Small intestine (tissue), 7 donors: ENCODE measurements around the gene DRICH1. TPM values are rescaled to one million over a fixed set of nuclear protein-coding genes. Genes with fewer than 3 reads are reported as not detected.

Experiments
- DNase-seq, 2 donors: peaks; one replicate each; pipeline versions ENCODE4 v3.0.0 to v3.0.0-alpha.2; 2013
- FAIRE-seq: peaks from 2 replicates; lab custom pipeline; 2012; peaks lifted over from hg19 to GRCh38; lab: Jason Lieb, UNC
- H3K27ac ChIP-seq, 3 donors: one replicate each; pipeline ENCODE4 v1.5.1; 2013; ENCODE audit warnings: low read length in 2 of 3, mild to moderate bottlenecking in 2 of 3, control low read depth in 1 of 3, inconsistent platforms in 1 of 3, low read depth in 1 of 3, moderate library complexity in 1 of 3
- H3K27me3 ChIP-seq, 3 donors: one replicate each; pipeline ENCODE4 v1.6.1; 2013; ENCODE audit warnings: low read length in 3 of 3, inconsistent platforms in 1 of 3; ENCODE audit not compliant: control insufficient read depth in 3 of 3, insufficient read depth in 3 of 3
- H3K36me3 ChIP-seq, 3 donors: one replicate each; pipeline ENCODE4 v1.6.1; 2013; ENCODE audit warnings: low read length in 3 of 3, inconsistent platforms in 1 of 3, low read depth in 1 of 3, mild to moderate bottlenecking in 1 of 3, moderate library complexity in 1 of 3; ENCODE audit not compliant: control insufficient read depth in 3 of 3, insufficient read depth in 2 of 3
- H3K4me1 ChIP-seq, 3 donors: one replicate each; pipeline ENCODE4 v1.6.1; 2013; ENCODE audit warnings: low read length in 2 of 3, inconsistent platforms in 1 of 3, low read depth in 1 of 3, mild to moderate bottlenecking in 1 of 3, moderate library complexity in 1 of 3; ENCODE audit not compliant: control insufficient read depth in 3 of 3, insufficient read depth in 2 of 3
- H3K4me3 ChIP-seq, 3 donors: one replicate each; pipeline ENCODE4 v1.5.1; 2013; ENCODE audit warnings: low read length in 3 of 3, control low read depth in 1 of 3, inconsistent platforms in 1 of 3, low read depth in 1 of 3, mild to moderate bottlenecking in 1 of 3, moderate library complexity in 1 of 3
- H3K9me3 ChIP-seq, 2 donors: one replicate each; pipeline ENCODE4 v1.6.1; 2013; ENCODE audit warnings: low read depth in 1 of 2, low read length in 1 of 2; ENCODE audit not compliant: control insufficient read depth in 2 of 2, insufficient read depth in 1 of 2
- WGBS, 3 donors: extraction: QIAGEN DNeasy Blood & Tissue Kit; methylation state at CpG; one replicate each; pipeline ENCODE4 v1.1.7; 2013; 5-methylcytosine and 5-hydroxymethylcytosine counted together
- polyA plus RNA-seq, 4 donors: library from polyadenylated mRNA; stranded (reverse) in 3 of 4; unstranded in 1 of 4; fragments of 200-250 nt in 3 of 4; fragments of 120-200 nt in 1 of 4; gene quantifications; one replicate each; pipeline versions ENCODE4 v1.2.1 to v1.2.3, GENCODE V29; 2013
- donor health status: healthy with polysubstance abuse.
- donor health status: control.
- donor health status: control.
- donor health status: Bipolar disorder and iron deficiency.
- donor health status: healthy.

Gene DRICH1
- polyA plus RNA-seq, 4 donors, result 0.30 to 1.8 (median 0.97) TPM

- WGBS, 3 donors, result 36 to 64% (median 47%) methylated on average over 7 of the region's 7 CpGs
- DNase-seq (peak; percentile 32 to 68), FAIRE-seq (no peak)
- Histone ChIP-seq H3K27me3 (no peaks in the 10 kb centered on the region), H3K27ac (no peak overlapping the region), H3K4me1 (peaks cover 0 to 7% (median 0%) of the 10 kb centered on the region in 3 donors), H3K4me3 (no peak overlapping the region), H3K36me3 (no peaks in the 10 kb centered on the region), H3K9me3 (no peaks in the 10 kb centered on the region)
Observed at GRCh38 chr22:23613193-23613972, 18.7 kb downstream of the DRICH1 start.

GRCh38 chr22:23609983-23610781 is 21.9 kb downstream of the DRICH1 start:
- Histone ChIP-seq H3K27ac (no peak overlapping the region), H3K27me3 (no peaks in the 10 kb centered on the region), H3K9me3 (no peaks in the 10 kb centered on the region), H3K4me3 (no peak overlapping the region), H3K4me1 (peaks cover 0 to 7% (median 0%) of the 10 kb centered on the region in 3 donors), H3K36me3 (no peaks in the 10 kb centered on the region)
- no peak for DNase-seq
- FAIRE-seq, result no peak
- 80 to 91% (median 80%) methylated on average over 12 of the region's 12 CpGs for WGBS, 3 donors

GRCh38 chr22:23608583-23608982 is 23.5 kb downstream of the DRICH1 start:
- 66 to 87% (median 87%) methylated on average over 6 of the region's 6 CpGs for WGBS, 3 donors
- Histone ChIP-seq H3K4me1 (peaks cover 0 to 16% (median 0%) of the 10 kb centered on the region in 3 donors), H3K4me3 (no peak overlapping the region), H3K27me3 (no peaks in the 10 kb centered on the region), H3K27ac (no peak overlapping the region), H3K9me3 (no peaks in the 10 kb centered on the region), H3K36me3 (no peaks in the 10 kb centered on the region)
- DNase-seq (no peak), FAIRE-seq (no peak)

- Histone ChIP-seq H3K36me3 (no peaks in the 10 kb centered on the region), H3K4me3 (no peak overlapping the region), H3K27ac (no peak overlapping the region), H3K4me1 (peaks cover 0 to 9% (median 0%) of the 10 kb centered on the region in 3 donors), H3K9me3 (no peaks in the 10 kb centered on the region), H3K27me3 (no peaks in the 10 kb centered on the region)
- 84 to 89% (median 86%) methylated on average over 19 to 20 of the region's 20 CpGs for WGBS, 3 donors
- DNase-seq (no peak), FAIRE-seq (no peak)
Observed at GRCh38 chr22:23606204-23607131, 25.7 kb downstream of the DRICH1 start.

GRCh38 chr22:23604939-23605712 is 27.0 kb downstream of the DRICH1 start:
- Histone ChIP-seq H3K27me3 (no peaks in the 10 kb centered on the region), H3K4me3 (no peak overlapping the region), H3K4me1 (peaks cover 0 to 9% (median 0%) of the 10 kb centered on the region in 3 donors), H3K9me3 (no peaks in the 10 kb centered on the region), H3K27ac (no peak overlapping the region), H3K36me3 (no peaks in the 10 kb centered on the region)
- DNase-seq (peak in 1 of 2 donors; percentile 44), FAIRE-seq (no peak)
- 46 to 70% (median 60%) methylated on average over 7 to 8 of the region's 8 CpGs for WGBS, 3 donors

GRCh38 chr22:23603266-23603665 is 28.9 kb downstream of the DRICH1 start:
- Histone ChIP-seq H3K27me3 (no peaks in the 10 kb centered on the region), H3K9me3 (no peaks in the 10 kb centered on the region), H3K4me1 (peaks cover 0 to 9% (median 0%) of the 10 kb centered on the region in 3 donors), H3K4me3 (no peak overlapping the region), H3K27ac (no peak overlapping the region), H3K36me3 (no peaks in the 10 kb centered on the region)
- FAIRE-seq, result no peak
- WGBS, 3 donors, result 85 to 92% (median 88%) methylated on average over 6 to 7 of the region's 7 CpGs
- no peak for DNase-seq

GRCh38 chr22:23598805-23599518 is 33.2 kb downstream of the DRICH1 start:
- Histone ChIP-seq H3K4me1 (peaks cover 0 to under 1% (median 0%) of the 10 kb centered on the region in 3 donors), H3K4me3 (no peak overlapping the region), H3K27ac (no peak overlapping the region), H3K27me3 (no peaks in the 10 kb centered on the region), H3K36me3 (no peaks in the 10 kb centered on the region), H3K9me3 (no peaks in the 10 kb centered on the region)
- DNase-seq (no peak), FAIRE-seq (no peak)
- WGBS, 3 donors, result 89 to 95% (median 94%) methylated on average over 9 of the region's 9 CpGs
